GM12872 (cell line): Measurements from ENCODE around the gene FAM171A1.

Experiments used
- CTCF ChIP-seq: IDR thresholded peaks from 3 replicates; pipeline ENCODE4 v1.5.1; 2011; ENCODE audit warnings: low read depth, mild to moderate bottlenecking, low read length, moderate library complexity; ENCODE audit not compliant: insufficient read depth

Gene FAM171A1

GRCh38 chr10:15336211-15336610 lies 34.9 kb downstream of the FAM171A1 start:
- TF ChIP-seq CTCF: no peak

- TF ChIP-seq CTCF: no peak
Observed at GRCh38 chr10:15335508-15335907, 35.6 kb downstream of the FAM171A1 start.

DNA sequence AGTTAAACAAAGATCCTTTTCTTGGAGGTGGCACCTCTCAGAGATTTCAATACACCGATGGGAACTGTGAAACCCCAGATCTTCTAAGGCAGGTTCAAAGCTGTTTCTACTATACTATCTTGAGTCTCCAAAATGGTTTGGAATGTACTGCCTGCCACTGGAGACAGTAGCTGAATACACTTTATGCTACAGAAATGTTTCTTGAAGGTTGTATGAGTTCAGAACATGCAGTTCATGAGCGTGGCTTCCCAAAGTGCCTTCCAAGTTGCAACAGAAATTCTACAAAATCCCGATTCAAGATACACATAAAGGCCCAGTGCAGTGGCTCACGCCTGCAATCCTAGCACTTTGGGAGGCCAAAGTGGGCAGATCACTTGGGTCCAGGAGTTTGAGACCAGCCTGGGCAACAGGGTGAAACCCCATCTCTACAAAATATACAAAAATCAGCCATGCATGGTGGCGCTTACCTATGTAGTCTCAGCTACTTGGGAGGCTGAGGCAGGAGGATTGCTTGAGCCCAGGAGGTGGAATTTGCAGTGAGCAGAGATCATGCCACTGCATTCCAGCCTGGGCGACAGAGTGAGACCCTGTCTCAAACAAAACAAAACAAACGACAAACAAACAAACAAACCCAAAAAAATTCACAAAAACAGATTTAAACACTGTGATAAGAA lies 36.3 kb downstream of the FAM171A1 start:
- TF ChIP-seq CTCF: no peak

DNA sequence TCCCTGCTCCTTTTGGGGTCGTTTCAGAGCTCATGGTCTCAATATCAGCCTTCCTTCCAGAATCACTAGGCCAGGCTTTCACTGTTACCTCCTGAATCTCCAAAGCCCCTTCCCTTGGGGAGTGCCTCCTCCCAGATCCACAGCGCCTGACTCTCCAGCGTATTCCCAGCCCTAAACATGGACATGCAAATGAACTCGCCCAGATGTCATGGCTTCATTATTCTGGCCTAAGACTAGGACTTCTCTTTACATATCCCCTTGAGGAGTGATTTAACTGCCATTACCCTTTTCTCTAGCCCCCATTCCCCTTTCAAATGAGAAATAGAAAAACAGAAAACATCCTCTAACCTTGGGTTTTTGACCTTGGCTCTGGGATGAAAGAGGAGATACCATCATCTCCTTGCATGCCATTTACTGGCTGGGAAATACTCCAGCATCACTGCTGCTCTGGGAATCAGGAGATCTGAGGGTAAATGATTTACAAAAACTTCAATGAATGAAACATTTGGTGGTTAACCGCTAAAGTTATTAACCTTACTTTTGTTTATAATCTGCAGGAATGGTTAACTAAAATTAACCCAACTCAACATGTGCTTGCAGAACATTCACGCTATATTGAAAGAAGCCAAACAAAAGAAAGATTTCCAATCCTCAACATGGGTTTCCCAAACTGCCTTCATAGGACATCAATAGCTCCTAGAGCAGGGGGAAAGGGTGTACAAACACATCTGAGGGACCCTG lies 37.0 kb downstream of the FAM171A1 start:
- TF ChIP-seq CTCF: no peak

GRCh38 chr10:15331461-15331860 lies 39.6 kb downstream of the FAM171A1 start:
- no peak for TF ChIP-seq CTCF

- TF ChIP-seq CTCF: no peak
Observed at GRCh38 chr10:15329437-15329836, 41.7 kb downstream of the FAM171A1 start.

DNA sequence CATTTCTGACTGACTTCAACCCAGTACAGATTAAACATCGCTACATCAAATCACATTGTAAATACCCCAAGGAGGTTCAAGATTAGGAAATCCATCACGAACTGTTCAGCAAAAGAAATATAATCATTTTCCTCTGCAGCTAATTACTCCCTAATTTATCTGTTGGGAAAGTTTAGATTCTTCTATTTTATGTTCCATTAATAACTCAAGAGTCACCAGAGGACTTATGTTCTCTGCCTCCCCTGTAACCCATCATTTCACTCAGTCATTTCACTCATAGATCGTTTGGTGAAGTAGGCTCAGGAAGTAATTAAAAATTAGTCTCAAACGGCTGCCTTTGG lies 45.2 kb downstream of the FAM171A1 start:
- TF ChIP-seq CTCF: no peak
